ACHN (cell line): Measurements from ENCODE around the gene MIDN.
"Not testable (repeated sequence)": the region's sequence is repeated elsewhere in the genome, so short reads cannot be mapped to it uniquely, and the experiment has no call there.

Experiments used
- DNase-seq: peaks from one replicate; pipeline ENCODE4 v3.0.0-alpha.2; 2015
- in situ Hi-C: cut with HindIII; loops from 2 replicates; pipeline ENCODE4 v1.10.0; 2017; ENCODE audit warnings: low sequenced_read_pairs, low pct_ligation_motif_present, low pct_unique_long_range_greater_than_20kb

MIDN gene

GRCh38 chr19:1248139-1248785 lies at the start of gene MIDN:
MIDN (plus strand) TSS chr19:1248583; CDS start chr19:1250297, 1,714 bp downstream.
- DNase-seq, result peak; percentile 77
- in situ Hi-C loops, result no loop called here

- in situ Hi-C loops, result no loop called here
- no peak for DNase-seq
Measured at GRCh38 chr19:1199531-1199930, 48.9 kb upstream of the MIDN start.

- DNase-seq, in situ Hi-C loops: not testable (repeated sequence)
Measured at GRCh38 chr19:1200614-1201013, 47.8 kb upstream of the MIDN start.

DNA sequence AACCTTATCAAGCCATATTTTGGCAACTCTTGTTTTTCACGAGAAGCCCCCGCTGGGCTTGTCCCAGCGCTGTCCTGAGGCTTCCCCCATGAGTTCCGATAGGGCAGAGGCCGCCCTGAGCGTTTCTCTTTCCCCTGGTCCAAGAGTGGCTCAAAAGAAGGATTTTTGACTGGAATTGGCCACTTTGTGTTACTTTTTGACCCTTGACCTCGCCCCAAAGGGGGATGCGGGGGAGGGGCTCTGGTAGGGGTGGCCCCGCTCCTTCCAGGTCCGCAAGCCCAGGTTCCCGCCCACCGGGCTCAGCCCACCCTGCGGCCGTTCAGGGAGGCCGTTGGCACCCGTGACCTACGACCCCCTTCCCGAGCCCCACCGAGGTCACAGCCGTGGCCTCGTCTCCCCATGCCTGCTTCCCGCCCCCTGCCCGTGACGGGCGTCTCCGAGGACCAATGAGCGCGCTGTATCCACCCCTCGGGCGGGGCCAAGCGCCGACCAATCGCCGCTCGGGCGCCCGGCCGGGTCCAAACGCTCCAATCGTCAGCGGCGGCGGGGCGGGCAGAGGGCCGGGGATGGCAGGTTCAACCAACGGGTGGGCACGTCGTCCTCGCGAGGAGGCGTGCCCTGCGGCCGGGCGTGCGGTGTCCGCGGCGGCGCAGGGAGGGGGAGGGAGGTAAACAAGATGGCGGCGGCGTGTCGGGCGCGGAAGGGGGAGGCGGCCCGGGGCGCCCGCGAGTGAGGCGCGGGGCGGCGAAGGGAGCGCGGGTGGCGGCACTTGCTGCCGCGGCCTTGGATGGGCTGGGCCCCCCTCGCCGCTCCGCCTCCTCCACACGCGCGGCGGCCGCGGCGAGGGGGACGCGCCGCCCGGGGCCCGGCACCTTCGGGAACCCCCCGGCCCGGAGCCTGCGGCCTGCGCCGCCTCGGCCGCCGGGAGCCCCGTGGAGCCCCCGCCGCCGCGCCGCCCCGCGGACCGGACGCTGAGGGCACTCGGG lies 43.0 kb upstream of the MIDN start, which contains the start of gene STK11:
TSS of gene STK11 (plus strand) at position 665 of the 986 bp plus-strand sequence. CDS start 1,136 bp downstream, outside the sequence.
- in situ Hi-C loops, result no loop called here

DNA sequence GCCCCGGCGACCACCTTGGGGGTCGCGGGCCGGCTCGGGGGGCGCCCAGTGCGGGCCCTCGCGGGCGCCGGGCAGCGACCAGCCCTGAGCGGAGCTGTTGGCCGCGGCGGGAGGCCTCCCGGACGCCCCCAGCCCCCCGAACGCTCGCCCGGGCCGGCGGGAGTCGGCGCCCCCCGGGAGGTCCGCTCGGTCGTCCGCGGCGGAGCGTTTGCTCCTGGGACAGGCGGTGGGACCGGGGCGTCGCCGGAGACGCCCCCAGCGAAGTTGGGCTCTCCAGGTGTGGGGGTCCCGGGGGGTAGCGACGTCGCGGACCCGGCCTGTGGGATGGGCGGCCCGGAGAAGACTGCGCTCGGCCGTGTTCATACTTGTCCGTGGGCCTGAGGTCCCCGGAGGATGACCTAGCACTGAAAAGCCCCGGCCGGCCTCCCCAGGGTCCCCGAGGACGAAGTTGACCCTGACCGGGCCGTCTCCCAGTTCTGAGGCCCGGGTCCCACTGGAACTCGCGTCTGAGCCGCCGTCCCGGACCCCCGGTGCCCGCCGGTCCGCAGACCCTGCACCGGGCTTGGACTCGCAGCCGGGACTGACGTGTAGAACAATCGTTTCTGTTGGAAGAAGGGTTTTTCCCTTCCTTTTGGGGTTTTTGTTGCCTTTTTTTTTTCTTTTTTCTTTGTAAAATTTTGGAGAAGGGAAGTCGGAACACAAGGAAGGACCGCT lies 42.1 kb upstream of the MIDN start:
- DNase-seq, result no peak
- in situ Hi-C loops, result no loop called here

More for the DNA sequence above, 43.0 kb upstream of the MIDN start, which contains the start of gene STK11:
- DNase-seq, result peak; percentile 94

DNA sequence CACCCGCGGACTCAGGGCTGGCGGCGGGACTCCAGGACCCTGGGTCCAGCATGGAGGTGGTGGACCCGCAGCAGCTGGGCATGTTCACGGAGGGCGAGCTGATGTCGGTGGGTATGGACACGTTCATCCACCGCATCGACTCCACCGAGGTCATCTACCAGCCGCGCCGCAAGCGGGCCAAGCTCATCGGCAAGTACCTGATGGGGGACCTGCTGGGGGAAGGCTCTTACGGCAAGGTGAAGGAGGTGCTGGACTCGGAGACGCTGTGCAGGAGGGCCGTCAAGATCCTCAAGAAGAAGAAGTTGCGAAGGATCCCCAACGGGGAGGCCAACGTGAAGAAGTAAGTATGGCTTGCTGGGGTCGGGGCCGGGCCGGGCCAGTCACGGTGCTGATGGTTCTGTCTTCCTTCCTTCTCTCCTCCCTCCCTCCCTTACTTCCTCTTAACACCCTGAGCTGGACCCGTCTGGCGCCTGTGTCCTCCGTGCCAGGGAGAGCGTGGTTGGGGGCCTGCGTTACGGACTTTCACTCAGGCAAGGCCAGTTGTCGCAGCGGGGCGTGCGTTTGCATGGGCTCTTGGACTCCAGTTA lies 41.4 kb upstream of the MIDN start:
- DNase-seq, result no peak

GRCh38 chr19:1208830-1209229 lies 39.6 kb upstream of the MIDN start:
- in situ Hi-C loops, DNase-seq: not testable (repeated sequence)

More for the DNA sequence above, 41.4 kb upstream of the MIDN start:
- in situ Hi-C loops, result no loop called here

DNA sequence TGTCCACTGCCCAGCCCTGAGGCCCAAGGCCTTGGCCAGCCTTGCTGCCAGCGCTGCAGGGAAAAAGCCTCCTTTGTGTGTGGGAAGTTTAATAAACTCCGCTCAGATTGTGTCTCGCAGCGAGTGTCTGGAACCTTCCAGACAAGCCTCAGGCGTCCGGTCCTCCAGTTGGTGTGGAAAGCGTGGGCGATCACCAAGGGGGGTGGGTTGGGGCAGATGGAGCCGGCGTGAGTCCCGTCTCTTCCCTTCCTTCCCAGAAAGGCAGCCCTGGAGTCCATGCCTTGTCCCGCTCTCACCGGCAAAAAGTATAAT lies 38.2 kb upstream of the MIDN start:
- no peak for DNase-seq

GRCh38 chr19:1211494-1212234 lies 36.7 kb upstream of the MIDN start:
- no peak for DNase-seq
- in situ Hi-C loops, result no loop called here

More for the DNA sequence above, 38.2 kb upstream of the MIDN start:
- in situ Hi-C loops, result no loop called here

DNA sequence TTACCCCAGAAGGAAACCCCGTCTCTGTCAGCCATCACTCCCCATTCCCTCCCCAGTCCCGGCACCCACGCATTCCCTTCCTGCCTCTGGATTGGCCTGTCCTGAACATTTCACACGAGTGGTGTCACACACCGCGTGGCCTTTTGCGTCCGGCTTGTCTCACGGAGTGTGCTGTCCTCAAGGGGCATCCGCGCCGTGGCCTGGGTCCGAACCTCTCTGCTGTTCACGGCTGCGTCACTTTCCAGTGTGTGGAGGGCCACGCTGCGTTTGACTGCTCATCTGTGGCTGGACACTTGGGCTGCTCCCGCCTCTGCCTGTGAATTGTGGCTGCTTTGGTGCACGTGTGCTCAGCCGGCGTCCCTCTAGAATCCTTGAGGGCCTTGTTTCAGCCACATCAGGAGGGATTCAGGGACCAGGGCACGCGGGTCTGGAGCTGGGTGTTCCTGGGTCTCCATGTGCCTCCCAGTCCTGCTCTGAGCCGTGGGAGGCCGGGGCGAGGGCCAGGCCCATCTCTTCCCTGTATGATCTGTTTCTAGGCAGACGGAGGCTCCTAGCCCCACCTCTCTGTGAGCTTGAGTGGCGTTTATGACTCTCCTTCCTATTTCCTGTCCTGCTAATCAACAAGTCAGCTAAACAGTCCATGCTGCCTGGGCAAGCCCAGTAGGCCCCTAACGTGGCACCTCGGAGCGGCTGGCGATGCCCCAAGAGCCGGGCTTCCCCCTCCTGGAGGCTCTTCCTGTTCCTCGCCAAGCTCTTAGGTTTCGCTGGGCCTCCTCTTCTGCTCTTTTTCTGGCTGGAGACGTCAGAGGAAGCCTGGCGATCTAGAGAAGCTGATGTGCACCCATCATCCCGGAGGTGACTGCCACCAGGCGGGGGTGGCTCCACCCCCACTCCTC lies 34.7 kb upstream of the MIDN start:
- in situ Hi-C loops, result no loop called here
- DNase-seq, result no peak

DNA sequence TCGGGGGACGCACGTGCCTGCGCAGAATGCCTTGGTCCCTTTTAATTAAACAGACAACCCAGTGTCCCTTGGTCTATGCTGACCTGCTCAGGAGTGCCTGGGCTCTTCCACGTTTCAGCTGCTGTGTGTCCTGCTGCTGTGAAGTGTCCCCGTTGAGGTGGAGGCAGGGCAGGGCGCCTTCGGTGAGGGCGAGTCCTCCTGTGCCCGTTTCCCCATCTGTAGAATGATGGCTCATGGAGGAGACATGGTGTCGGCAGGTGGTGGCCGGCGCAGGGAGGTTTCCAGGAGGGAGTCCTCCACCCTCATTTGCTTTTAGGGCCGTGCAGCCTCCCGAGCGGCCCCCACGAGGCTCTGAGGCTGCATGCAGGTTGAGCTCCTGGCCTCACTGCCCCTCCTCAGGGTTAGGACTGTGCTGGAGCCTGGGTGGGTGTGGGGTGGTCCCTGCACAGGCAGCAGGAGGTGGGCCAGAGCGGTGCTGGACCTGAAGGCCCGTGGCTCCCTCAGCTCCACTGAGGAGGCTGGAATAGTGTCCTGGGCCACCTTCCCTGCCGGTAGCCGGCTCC lies 34.0 kb upstream of the MIDN start:
- no peak for DNase-seq
- in situ Hi-C loops, result no loop called here

GRCh38 chr19:1214862-1215731 lies 33.3 kb upstream of the MIDN start:
- DNase-seq, result no peak
- in situ Hi-C loops, result no loop called here

GRCh38 chr19:1216756-1217155 lies 31.6 kb upstream of the MIDN start:
- DNase-seq, result no peak
- in situ Hi-C loops, result no loop called here

- no peak for DNase-seq
- in situ Hi-C loops, result no loop called here
Measured at GRCh38 chr19:1217366-1217765, 31.0 kb upstream of the MIDN start.

DNA sequence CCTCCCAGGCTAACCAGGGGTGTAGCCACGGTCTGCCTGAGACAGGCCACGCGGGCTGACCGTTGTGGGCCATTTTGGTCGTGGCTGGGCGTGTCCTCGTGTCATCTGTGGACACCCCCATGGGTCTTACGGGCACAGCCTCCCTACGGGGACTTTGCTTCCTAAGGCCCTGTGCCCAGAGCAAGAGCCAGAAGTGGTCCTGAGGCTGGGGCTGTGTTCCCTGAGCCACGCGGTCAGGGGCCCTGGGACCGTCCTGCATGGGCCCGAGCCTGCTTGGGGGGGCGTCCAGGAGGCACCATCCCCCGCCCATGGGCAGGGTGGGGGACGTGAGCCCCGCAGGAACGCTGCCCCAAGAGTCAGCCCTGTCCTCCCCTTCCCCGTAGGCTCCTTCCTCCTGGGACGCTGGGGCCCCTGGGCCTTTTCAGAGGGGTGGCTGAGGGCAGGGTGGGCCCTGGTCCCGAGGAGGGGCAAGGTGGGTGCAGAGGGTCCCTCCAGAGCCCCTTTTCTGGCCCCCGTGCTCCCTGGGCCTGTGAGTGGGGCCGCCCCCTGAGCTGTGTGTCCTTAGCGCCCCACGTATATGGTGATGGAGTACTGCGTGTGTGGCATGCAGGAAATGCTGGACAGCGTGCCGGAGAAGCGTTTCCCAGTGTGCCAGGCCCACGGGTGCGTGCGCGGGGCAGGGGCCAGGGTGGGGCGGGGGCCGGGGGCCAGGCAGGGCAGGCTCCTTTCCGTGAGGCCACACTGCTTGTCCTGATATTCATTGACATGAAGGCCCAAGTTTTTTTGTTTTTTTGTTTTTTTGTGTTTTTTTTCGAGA lies 29.4 kb upstream of the MIDN start:
- in situ Hi-C loops, result no loop called here
- DNase-seq, result no peak
